Stimulated activated naive B cell treated with anti-CD40 and anti-IgM and Interleukin-4, amounts not matched to agents 10 μg/mL and 1 μg/mL and 100 μg/mL, for 72 hours (primary cell): ENCODE results near the gene SLC4A9.

Experiments
- ATAC-seq, 2 donors: fragments of 150-1000 bp; cut with Tn5 transposase; replicated peaks; 2 replicates each; pipeline ENCODE4 v1.10.0; 2021; ENCODE audit warnings: moderate library complexity in 1 of 2
- DNase-seq: peaks from one replicate; pipeline ENCODE4 v3.0.0; 2021
- H3K27ac Mint-ChIP-seq: one replicate; pipeline ENCODE4 v1.8.0; 2022; ENCODE audit warnings: mild to moderate bottlenecking, mixed read lengths
- H3K27me3 Mint-ChIP-seq, 2 donors: one replicate each; pipeline ENCODE4 v1.8.0; 2022; ENCODE audit warnings: mixed read lengths in 2 of 2
- H3K36me3 Mint-ChIP-seq, 2 donors: one replicate each; pipeline ENCODE4 v1.8.0; 2022; ENCODE audit warnings: mixed read lengths in 2 of 2, mild to moderate bottlenecking in 1 of 2
- H3K4me1 Mint-ChIP-seq, 2 donors: one replicate each; pipeline ENCODE4 v1.8.0; 2022; ENCODE audit warnings: mixed read lengths in 2 of 2, mild to moderate bottlenecking in 1 of 2
- H3K4me3 Mint-ChIP-seq, 2 donors: one replicate each; pipeline ENCODE4 v1.8.0; 2022; ENCODE audit warnings: mild to moderate bottlenecking in 2 of 2, mixed read lengths in 2 of 2, moderate library complexity in 1 of 2
- H3K9me3 Mint-ChIP-seq, 2 donors: one replicate each; pipeline ENCODE4 v1.8.0; 2022; ENCODE audit warnings: mixed read lengths in 2 of 2, mild to moderate bottlenecking in 1 of 2

The SLC4A9 gene, protein sequence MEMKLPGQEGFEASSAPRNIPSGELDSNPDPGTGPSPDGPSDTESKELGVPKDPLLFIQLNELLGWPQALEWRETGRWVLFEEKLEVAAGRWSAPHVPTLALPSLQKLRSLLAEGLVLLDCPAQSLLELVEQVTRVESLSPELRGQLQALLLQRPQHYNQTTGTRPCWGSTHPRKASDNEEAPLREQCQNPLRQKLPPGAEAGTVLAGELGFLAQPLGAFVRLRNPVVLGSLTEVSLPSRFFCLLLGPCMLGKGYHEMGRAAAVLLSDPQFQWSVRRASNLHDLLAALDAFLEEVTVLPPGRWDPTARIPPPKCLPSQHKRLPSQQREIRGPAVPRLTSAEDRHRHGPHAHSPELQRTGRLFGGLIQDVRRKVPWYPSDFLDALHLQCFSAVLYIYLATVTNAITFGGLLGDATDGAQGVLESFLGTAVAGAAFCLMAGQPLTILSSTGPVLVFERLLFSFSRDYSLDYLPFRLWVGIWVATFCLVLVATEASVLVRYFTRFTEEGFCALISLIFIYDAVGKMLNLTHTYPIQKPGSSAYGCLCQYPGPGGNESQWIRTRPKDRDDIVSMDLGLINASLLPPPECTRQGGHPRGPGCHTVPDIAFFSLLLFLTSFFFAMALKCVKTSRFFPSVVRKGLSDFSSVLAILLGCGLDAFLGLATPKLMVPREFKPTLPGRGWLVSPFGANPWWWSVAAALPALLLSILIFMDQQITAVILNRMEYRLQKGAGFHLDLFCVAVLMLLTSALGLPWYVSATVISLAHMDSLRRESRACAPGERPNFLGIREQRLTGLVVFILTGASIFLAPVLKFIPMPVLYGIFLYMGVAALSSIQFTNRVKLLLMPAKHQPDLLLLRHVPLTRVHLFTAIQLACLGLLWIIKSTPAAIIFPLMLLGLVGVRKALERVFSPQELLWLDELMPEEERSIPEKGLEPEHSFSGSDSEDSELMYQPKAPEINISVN

DNA sequence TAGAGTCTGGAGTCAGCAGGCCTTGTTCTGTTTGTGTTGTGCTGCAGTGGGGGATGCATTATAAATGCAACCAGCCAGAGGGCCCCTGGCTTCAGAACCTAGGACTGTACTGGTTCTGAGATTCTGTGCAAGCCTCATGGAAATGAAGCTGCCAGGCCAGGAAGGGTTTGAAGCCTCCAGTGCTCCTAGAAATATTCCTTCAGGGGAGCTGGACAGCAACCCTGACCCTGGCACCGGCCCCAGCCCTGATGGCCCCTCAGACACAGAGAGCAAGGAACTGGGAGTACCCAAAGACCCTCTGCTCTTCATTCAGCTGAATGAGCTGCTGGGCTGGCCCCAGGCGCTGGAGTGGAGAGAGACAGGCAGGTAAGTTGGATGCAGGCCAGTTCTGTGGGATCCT is at the start of gene SLC4A9:
Gene SLC4A9, plus strand, starts transcription at position 94 of the 400 bp plus-strand sequence. Its CDS starts 43 bp downstream, at position 137.
- Mint-ChIP-seq H3K4me1 (peaks cover 16 to 20% of the 10 kb centered on the region in 2 donors), H3K4me3 (no peak within 1 kb of the TSS), H3K9me3 (no peaks in the 10 kb centered on the region), H3K27me3 (peaks cover 9 to 12% of the 10 kb centered on the region in 2 donors), H3K36me3 (no peaks in the 10 kb centered on the region), H3K27ac (no peak within 1 kb of the TSS)
- ATAC-seq = no peak
- DNase-seq = no peak

DNA sequence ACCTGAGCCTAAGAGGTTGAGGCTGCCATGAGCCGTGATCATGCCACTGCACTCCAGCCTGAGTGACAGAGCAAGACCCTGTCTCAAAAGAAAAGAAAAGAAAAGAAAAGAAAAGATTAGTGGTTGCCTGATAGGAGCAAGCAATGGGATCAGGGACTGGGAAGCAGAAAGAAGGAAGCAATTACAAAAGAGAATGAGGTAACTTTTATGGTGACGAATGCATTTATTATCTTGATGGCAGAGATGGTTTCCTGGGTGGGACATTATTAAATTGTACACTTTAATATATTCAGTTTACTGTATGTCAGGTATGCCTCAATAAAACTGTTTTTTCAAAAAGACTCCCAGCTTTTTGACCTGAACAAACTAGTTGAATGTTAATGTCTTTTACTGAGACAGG is 49.6 kb upstream of the SLC4A9 start:
- no peak for DNase-seq
- Mint-ChIP-seq H3K4me1 (peaks cover 0 to 3% of the 10 kb centered on the region in 2 donors), H3K4me3 (no peak overlapping the region), H3K9me3 (no peaks in the 10 kb centered on the region), H3K27me3 (peaks cover 0 to 8% of the 10 kb centered on the region in 2 donors), H3K36me3 (no peaks in the 10 kb centered on the region), H3K27ac (no peak overlapping the region)
- no peak for ATAC-seq

DNA sequence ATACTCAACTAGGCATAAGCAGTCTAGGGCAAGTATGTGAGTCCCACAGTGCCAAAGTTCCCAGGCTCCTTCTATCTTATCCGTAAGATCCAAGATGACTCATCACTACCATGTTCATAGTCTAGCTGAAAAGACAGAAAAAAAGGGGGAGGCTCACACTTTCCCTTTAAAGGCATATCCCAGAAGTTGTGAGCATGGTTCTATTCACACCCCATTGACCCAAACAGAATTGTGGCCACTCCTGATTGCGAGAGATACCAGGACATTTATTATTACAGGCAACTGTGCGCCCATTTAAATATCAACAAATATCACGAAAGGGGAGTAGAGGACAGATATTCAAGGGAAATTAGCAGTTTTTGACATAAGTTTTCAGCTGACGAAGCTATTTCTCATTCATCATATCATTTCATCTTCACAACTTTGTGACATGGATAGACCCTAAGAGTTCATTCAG is 49.0 kb upstream of the SLC4A9 start:
- DNase-seq = no peak
- no peak for ATAC-seq
- H3K36me3 Mint-ChIP-seq = no peaks in the 10 kb centered on the region
- H3K27ac Mint-ChIP-seq = no peak overlapping the region
- no peaks in the 10 kb centered on the region for H3K9me3 Mint-ChIP-seq
- H3K4me3 Mint-ChIP-seq = no peak overlapping the region
- H3K27me3 Mint-ChIP-seq = peaks cover 0 to 8% of the 10 kb centered on the region in 2 donors
- peaks cover 0 to 3% of the 10 kb centered on the region in 2 donors for H3K4me1 Mint-ChIP-seq

DNA sequence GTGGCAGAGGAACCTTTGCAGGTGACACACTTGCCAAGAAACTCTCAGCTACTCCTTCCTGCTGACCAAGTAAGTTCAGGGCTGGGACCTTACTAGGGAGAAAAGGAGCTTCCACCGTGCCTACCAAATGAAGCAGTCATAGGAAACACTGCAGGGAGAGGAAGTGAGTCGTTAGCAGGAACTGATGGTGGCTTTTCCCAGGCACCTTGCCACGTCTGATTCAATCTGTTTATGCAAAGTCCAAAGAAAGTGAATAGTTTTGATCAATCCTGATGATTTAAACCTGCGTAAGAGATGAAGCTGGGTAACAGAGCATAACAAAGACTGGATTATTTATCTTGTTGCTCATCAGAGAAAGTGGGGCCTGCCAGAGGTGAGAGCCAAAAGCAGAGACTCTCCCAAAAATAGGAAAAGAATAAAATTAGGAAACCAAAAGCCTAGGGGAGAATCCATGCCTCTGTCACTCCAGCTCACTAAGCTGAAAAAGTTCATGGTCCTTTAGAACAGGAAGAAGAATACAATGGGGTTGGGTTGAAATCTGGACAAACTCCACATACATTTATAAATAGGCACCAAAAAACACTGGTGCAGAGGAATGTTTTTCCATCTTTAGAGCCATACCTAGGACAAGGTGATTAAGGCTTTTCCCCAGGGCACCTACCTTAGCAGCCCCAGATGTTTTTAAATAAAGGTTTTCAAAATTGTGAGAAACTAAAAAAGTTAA is 47.8 kb upstream of the SLC4A9 start:
- no peaks in the 10 kb centered on the region for H3K36me3 Mint-ChIP-seq
- H3K27ac Mint-ChIP-seq = no peak overlapping the region
- ATAC-seq (peak in 1 of 2 donors; percentile 21), DNase-seq (no peak)
- peaks cover 0 to 3% of the 10 kb centered on the region in 2 donors for H3K4me1 Mint-ChIP-seq
- peaks cover 0 to 3% of the 10 kb centered on the region in 2 donors for H3K27me3 Mint-ChIP-seq
- H3K4me3 Mint-ChIP-seq = no peak overlapping the region
- no peaks in the 10 kb centered on the region for H3K9me3 Mint-ChIP-seq

DNA sequence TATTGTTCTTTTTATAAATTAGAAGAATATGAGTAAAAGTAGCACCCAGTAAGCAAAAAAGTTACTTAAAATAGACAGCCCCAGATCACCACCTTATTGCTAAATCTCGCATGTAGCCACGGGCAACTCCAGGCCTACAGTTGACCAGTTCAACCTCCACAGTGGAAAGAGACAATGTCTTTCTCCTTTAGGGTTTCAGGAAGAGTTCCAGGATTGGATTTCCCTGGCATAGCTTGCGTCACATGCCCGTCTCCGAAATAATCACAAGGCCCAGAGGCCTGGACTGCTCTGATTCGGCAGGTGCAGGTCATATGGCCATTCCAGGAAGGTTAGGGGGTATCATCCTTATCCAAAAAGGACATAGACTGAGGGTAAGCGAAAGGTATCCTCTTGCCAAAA is 47.2 kb upstream of the SLC4A9 start:
- no peak for ATAC-seq
- no peak for DNase-seq
- Mint-ChIP-seq H3K27ac (no peak overlapping the region), H3K4me3 (no peak overlapping the region), H3K4me1 (peaks cover 0 to 3% of the 10 kb centered on the region in 2 donors), H3K27me3 (peaks cover 0 to 3% of the 10 kb centered on the region in 2 donors), H3K9me3 (no peaks in the 10 kb centered on the region), H3K36me3 (no peaks in the 10 kb centered on the region)

DNA sequence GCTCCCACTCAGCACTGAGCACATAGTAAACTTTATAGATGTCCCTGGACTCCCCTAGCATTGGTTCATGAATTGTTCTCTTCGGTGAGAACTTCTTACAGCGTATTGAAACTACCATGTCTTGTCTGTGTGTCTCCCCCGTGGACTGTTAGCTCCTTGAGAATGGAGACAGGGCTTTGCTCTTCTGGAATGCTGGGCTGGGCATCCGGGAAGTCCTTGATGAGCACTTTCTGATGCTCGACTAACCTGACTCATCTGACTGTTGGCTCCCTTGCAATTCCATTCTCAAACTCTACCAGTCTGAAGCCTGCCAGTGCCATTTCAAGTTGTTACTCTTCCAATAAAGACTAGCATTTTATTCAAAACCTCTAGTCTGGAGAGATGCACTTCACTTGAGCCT is 42.1 kb upstream of the SLC4A9 start:
- H3K36me3 Mint-ChIP-seq = no peaks in the 10 kb centered on the region
- no peak overlapping the region for H3K27ac Mint-ChIP-seq
- no peak overlapping the region for H3K4me3 Mint-ChIP-seq
- ATAC-seq (no peak), DNase-seq (no peak)
- H3K27me3 Mint-ChIP-seq = no peaks in the 10 kb centered on the region
- H3K4me1 Mint-ChIP-seq = peaks cover 11 to 15% of the 10 kb centered on the region in 2 donors
- H3K9me3 Mint-ChIP-seq = no peaks in the 10 kb centered on the region

DNA sequence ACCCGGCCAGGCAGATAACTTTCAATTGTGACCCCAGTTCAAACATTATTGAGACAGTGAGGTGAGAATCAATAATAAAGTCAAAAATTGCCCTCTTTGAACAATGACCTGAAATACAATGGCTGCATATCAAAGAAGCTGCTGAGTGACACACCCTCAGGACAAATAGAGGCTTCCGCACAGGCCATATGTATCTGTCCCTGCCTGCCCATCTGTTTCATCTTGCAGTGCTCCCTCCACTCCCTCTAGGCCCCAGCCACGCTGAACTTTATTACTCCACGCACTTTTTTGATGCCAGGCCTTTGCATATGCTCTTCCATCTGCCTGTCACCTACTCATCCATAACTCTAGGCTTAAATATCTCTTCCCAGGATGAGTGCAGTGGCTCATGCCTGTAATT is 41.2 kb upstream of the SLC4A9 start:
- H3K9me3 Mint-ChIP-seq = no peaks in the 10 kb centered on the region

DNA sequence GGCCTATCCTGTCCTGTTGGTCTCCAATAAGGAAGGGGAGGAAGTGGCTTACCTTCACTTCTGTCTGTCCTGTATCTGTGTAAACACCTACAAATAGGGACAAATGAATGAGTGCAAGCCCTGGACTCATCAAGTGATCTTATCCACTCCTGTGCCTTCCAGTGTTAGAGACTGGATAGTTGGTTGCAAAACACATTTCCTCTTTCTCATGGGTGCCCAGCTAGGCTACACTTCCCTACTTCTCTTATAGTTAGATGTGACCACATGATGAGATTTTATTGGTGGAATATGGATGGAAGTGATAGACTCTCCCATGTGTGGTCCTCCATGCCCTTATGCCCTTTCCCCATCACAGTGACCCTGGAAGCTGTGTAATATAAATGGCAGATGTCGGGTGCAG is 40.2 kb upstream of the SLC4A9 start:
- H3K36me3 Mint-ChIP-seq = no peaks in the 10 kb centered on the region
- H3K27me3 Mint-ChIP-seq = no peaks in the 10 kb centered on the region
- DNase-seq = no peak
- ATAC-seq = no peak
- no peak overlapping the region for H3K27ac Mint-ChIP-seq
- peaks cover 16 to 18% of the 10 kb centered on the region in 2 donors for H3K4me1 Mint-ChIP-seq
- H3K9me3 Mint-ChIP-seq = no peaks in the 10 kb centered on the region
- no peak overlapping the region for H3K4me3 Mint-ChIP-seq

More for the DNA sequence above, 41.2 kb upstream of the SLC4A9 start:
- Mint-ChIP-seq H3K4me1 (peaks cover 11 to 15% of the 10 kb centered on the region in 2 donors), H3K4me3 (no peak overlapping the region), H3K36me3 (no peaks in the 10 kb centered on the region), H3K27ac (no peak overlapping the region), H3K27me3 (no peaks in the 10 kb centered on the region)
- no peak for ATAC-seq
- no peak for DNase-seq

DNA sequence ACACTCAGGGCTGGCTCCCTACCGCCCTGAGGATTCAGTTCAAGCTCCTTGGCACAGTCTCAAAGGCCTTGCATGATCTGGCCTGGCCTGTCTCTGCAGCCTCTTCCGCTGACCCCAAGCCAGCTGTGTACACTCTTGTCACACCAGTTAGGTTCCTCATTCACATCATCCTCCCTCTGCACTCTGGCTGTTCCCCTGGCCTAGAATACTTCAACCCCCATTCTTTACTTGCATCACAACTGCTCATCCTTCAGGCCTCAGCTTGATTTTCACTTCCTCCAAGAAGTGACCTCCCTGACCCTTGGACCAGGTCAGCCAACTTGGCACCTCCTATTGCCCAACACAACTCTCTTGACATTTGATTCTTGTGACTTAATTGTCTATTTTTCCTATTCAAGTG is 38.2 kb upstream of the SLC4A9 start:
- no peaks in the 10 kb centered on the region for H3K27me3 Mint-ChIP-seq
- peak overlapping the region; percentile 15 for H3K27ac Mint-ChIP-seq
- H3K4me1 Mint-ChIP-seq = peaks cover 17 to 20% of the 10 kb centered on the region in 2 donors
- ATAC-seq (peak; percentile 79 to 83), DNase-seq (no peak)
- H3K4me3 Mint-ChIP-seq = no peak overlapping the region
- H3K9me3 Mint-ChIP-seq = no peaks in the 10 kb centered on the region
- no peaks in the 10 kb centered on the region for H3K36me3 Mint-ChIP-seq

DNA sequence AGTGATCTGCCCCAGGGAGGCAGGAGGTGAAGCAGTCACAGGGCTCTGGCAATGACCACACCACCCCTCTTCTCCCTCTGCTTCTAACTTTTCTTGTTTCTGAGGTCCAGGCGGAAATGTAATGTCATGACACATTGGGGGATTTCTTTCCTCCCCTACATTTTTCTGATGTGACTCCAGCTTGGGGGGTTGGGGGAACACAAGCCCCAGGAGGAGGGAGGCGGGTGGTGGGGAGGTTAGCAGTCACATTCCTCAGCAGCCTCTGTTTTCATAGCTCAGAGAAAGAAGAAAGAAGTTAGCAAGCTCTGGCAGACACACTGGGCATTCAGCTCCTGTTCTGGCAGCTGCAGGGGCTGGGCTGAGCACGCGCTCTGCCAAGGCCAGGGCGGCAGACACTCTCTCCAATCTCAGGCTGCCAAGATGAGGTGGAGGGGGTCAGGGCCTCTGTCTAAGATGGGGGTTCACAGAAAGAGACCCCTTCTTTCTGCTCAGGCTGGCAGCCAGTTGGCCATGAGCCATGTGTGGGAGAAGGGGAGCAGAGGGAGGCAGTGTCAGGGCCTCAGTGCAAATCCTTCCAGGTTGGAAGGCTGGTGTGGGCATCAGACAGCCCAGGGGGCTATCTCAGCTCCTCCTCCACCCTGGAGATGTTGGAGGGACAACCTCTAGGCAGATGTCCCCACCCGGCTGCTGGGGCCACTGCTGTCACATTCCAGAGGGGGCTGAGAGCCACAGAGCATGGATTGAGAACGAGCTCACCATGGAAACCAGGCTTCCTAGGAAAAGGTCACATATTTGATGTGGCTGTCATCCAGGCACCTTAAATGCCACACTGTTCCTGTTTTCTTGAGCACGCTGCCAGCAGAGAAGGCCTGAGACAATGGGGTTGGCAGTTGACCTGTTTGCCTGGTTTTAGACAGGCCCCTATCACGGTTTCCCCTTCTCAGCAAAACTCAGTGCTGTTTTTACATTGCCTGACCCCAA is 37.0 kb upstream of the SLC4A9 start:
- Mint-ChIP-seq H3K9me3 (no peaks in the 10 kb centered on the region), H3K36me3 (no peaks in the 10 kb centered on the region), H3K4me3 (no peak overlapping the region), H3K27ac (no peak overlapping the region), H3K4me1 (peaks cover 17 to 26% of the 10 kb centered on the region in 2 donors), H3K27me3 (no peaks in the 10 kb centered on the region)
- ATAC-seq = peak; percentile 26 to 35
- DNase-seq = no peak

DNA sequence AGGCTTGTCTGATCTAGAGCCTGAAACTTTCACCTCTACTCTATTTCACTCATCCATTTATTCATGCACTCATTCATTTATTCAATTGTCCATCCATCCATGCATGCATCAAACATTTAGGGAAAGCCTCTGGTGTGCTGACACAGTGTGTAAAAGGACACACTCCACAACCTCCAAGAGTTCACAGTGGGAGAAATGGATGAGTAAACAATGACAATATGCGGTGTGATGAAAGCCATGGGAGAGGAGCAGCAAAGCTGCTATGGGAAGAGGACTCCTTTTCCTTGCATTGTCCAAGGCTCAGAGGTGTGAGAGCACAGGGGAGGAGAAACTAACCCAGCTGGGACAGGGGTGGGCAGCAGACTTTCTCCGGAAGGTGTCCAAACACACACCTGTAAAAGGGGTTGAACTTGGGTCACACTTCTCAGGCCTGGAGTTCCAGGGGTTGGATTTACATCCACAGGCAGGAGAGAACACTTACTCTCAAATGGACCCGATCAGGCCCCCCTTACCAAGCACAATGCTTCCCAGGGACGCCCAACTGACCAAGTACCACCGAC is 35.9 kb upstream of the SLC4A9 start:
- no peak for ATAC-seq
- no peaks in the 10 kb centered on the region for H3K27me3 Mint-ChIP-seq
- H3K4me1 Mint-ChIP-seq = peaks cover 17 to 27% of the 10 kb centered on the region in 2 donors

DNA sequence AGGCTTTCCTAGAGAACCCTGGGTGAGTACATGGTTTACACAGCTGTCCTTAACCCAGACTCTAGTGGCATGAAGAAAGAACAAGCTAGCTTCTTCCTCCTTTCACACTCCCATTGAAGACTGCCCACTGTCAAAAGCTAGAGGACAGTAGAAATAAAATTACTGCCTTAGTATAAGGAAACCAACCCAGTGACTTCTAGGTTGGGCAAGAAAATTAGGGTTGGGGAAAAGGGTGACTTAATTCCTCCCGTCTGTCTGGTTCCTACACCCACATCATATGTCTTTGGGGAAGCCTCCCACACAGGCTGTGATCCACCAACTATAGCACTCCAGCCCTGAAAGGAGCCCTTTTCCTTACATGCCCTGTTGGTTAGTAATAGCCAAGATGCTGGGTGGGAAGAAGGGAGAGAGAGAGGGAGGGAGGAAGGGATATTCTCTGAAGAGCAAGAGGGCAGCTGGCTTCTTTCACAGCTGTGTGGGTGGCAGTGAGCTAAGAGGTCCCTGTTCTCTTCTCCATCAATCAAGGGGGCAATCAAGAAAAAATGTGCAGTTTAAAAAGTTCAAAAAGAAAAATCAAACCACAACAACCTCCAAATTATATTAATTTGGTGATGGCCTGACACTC is 35.3 kb upstream of the SLC4A9 start:
- ATAC-seq (no peak), DNase-seq (no peak)
- Mint-ChIP-seq H3K27me3 (no peaks in the 10 kb centered on the region), H3K4me3 (no peak overlapping the region), H3K27ac (no peak overlapping the region), H3K9me3 (no peaks in the 10 kb centered on the region), H3K4me1 (peaks cover 17 to 22% of the 10 kb centered on the region in 2 donors), H3K36me3 (no peaks in the 10 kb centered on the region)

More for the DNA sequence above, 35.9 kb upstream of the SLC4A9 start:
- no peaks in the 10 kb centered on the region for H3K36me3 Mint-ChIP-seq
- H3K27ac Mint-ChIP-seq = no peak overlapping the region
- no peak for DNase-seq
- no peak overlapping the region for H3K4me3 Mint-ChIP-seq
- H3K9me3 Mint-ChIP-seq = no peaks in the 10 kb centered on the region
